ENCODE results near the gene SLN. TPM values are rescaled to one million over a fixed set of nuclear protein-coding genes. Genes with fewer than 3 reads are reported as not detected.

Gene SLN
- total RNA-seq, 4 donors from 2014 or later: 586 to 5,775 (median 2,747) TPM

DNA sequence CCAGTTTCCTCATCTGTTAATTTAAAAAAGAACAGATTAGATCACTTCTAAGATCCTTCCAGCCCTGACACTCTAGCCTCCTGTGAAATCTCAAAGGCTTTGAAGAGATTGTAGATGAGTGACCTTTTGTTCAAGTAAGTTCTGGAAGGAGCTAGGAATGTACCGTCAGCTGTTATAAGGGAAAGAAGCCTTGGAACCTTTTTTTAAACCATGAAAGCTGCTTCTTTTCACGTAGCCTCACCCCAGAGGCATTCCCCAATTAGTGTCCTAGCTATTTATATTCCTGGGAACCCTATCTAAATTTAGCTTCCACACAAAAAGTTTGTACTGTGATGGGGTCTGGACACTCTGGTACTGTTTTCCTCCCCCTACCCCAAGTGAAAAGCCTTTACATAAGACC, 35.8 kb upstream of the SLN start:
- H3K4me3 ChIP-seq: no peak overlapping the region
- H3K27me3 ChIP-seq: no peaks in the 10 kb centered on the region
- peak overlapping the region; percentile 73 to 88 (median 84) for H3K27ac ChIP-seq
- in situ Hi-C loops (cut with MboI; ENCODE audit: low sequenced_read_pairs in 4 of 4) (no loop called here), intact Hi-C loops (cut with DNase I; ENCODE audit: low total_unique reads) (no loop called here)
- DNase-seq (no peak), ATAC-seq (peak; percentile 74 to 81)
- peaks cover 35 to 39% of the 10 kb centered on the region in 2 donors for H3K4me1 ChIP-seq
- H3K36me3 ChIP-seq: no peaks in the 10 kb centered on the region
- no peak for TF ChIP-seq POLR2A (IDR thresholded peaks at IDR 0.05)
- TF ChIP-seq, protein P1, sequence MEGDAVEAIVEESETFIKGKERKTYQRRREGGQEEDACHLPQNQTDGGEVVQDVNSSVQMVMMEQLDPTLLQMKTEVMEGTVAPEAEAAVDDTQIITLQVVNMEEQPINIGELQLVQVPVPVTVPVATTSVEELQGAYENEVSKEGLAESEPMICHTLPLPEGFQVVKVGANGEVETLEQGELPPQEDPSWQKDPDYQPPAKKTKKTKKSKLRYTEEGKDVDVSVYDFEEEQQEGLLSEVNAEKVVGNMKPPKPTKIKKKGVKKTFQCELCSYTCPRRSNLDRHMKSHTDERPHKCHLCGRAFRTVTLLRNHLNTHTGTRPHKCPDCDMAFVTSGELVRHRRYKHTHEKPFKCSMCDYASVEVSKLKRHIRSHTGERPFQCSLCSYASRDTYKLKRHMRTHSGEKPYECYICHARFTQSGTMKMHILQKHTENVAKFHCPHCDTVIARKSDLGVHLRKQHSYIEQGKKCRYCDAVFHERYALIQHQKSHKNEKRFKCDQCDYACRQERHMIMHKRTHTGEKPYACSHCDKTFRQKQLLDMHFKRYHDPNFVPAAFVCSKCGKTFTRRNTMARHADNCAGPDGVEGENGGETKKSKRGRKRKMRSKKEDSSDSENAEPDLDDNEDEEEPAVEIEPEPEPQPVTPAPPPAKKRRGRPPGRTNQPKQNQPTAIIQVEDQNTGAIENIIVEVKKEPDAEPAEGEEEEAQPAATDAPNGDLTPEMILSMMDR (IDR thresholded peaks at IDR 0.05 in 4 of 5, conservative IDR thresholded peaks at IDR 0.05 in 1 of 5): no peak
- no peaks in the 10 kb centered on the region for H3K9me3 ChIP-seq

DNA sequence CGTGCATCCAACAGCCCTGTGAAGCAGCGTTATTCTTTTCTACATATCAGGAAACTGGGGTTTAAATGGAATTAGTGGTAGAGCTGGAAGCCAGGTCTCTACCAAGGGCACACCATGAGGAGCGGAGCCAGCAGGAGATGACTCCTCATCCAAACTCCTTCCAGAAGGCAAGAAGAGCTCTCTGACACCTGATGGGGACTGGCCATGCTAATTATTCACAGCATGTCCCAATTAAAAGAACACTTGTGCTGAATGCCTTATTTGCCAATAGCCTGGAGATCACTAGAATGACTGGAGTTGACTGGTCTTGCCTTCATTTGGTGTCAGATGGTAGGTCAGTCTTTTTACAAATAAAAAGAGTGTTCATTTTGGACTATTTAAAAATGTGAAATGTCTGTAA, 32.9 kb upstream of the SLN start:
- Histone ChIP-seq H3K27me3 (no peaks in the 10 kb centered on the region), H3K4me3 (no peak overlapping the region), H3K9me3 (no peaks in the 10 kb centered on the region), H3K36me3 (no peaks in the 10 kb centered on the region), H3K27ac (peak overlapping the region; percentile 83 to 88 (median 86)), H3K4me1 (peaks cover 38 to 39% of the 10 kb centered on the region in 2 donors)
- intact Hi-C loops (cut with DNase I; ENCODE audit: low total_unique reads) (loop anchor here (5.0 kb wide), 1 partner anchor 37 kb away; no protein-coding TSS in a partner anchor), in situ Hi-C loops (cut with MboI; ENCODE audit: low sequenced_read_pairs in 4 of 4) (no loop called here)
- ATAC-seq: peak in 1 of 2 donors; percentile 37
- TF ChIP-seq, protein P1 (IDR thresholded peaks at IDR 0.05 in 4 of 5, conservative IDR thresholded peaks at IDR 0.05 in 1 of 5): no peak
- no peak for TF ChIP-seq POLR2A (IDR thresholded peaks at IDR 0.05)
- no peak for DNase-seq

DNA sequence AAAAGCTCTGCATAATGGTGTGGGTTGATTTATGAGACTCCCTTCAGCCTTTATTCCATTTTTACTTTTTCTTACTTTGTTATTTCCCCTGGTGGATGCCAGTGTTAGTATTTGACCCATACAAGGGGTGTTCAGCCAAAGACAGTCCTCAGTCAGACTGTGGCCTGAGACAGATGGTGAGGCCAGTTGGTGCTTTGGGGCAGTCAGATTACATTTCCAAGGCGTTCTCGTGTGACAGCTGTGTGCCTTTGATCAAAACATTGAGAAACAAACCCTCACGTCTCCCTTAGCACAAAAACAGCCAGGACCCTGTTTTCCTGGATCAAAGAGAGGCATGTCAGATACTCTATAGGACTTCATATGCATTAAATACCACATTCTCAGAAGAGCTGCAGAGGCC, 31.3 kb upstream of the SLN start:
- intact Hi-C loops (cut with DNase I; ENCODE audit: low total_unique reads): loop anchor here (2.0 to 5.0 kb wide), 2 partner anchors 22 to 36 kb away; no protein-coding TSS in a partner anchor
- DNase-seq (peak; percentile 75 to 77), ATAC-seq (peak; percentile 90 to 91)
- Histone ChIP-seq H3K4me1 (peaks cover 37 to 39% of the 10 kb centered on the region in 2 donors), H3K9me3 (no peaks in the 10 kb centered on the region), H3K36me3 (no peaks in the 10 kb centered on the region), H3K27ac (peak overlapping the region; percentile 83 to 88 (median 86)), H3K27me3 (no peaks in the 10 kb centered on the region), H3K4me3 (no peak overlapping the region)
- in situ Hi-C loops (cut with MboI; ENCODE audit: low sequenced_read_pairs in 4 of 4): no loop called here
- peak; percentile 12 to 21 for TF ChIP-seq POLR2A (IDR thresholded peaks at IDR 0.05)
- TF ChIP-seq, protein P1 (IDR thresholded peaks at IDR 0.05 in 4 of 5, conservative IDR thresholded peaks at IDR 0.05 in 1 of 5): peak in 1 of 5 experiments; percentile 12

DNA sequence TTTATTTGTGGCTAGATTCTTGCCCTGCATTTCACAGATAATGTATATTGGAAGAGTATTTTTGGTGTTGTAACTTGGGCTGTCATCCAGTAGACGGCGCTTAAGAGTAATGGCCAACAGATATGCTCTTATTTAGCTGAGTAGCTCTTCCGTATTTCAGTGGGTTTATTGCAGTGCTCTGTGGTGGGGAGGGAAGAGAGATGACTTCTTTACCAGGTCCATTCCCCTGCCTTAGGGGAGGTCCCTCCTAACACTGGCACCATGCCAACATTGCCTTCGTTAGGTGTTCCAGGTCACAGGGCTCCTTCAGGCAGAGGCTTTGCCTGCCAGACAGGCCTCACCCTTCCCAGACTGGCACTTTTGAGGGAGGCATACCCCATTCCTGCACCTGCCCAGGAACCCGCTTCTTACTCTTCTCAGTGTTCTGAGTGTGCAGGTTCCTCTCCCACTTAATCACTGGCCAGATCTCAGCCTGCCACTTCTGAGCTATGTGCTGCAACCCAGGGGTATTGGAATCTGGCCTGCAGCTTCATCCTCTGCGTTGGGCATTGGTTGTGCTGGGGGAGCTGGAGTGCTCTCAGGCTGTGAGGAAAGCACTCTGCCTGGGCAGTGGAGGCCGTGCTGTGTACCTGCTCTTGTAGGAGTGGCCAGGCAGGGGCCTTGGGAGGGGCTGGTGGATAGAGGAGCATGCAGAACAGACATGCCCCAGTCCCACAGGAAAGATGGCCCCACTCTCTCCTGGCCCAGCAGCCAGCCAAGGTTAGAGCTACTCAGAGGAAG, 29.4 kb upstream of the SLN start:
- ATAC-seq (no peak), DNase-seq (no peak)
- Histone ChIP-seq H3K36me3 (no peaks in the 10 kb centered on the region), H3K27me3 (no peaks in the 10 kb centered on the region), H3K4me3 (no peak overlapping the region), H3K9me3 (no peaks in the 10 kb centered on the region), H3K27ac (peak overlapping the region in 3 of 4 donors; percentile 1 to 88 (median 85)), H3K4me1 (peaks cover 25 to 27% of the 10 kb centered on the region in 2 donors)
- intact Hi-C loops (cut with DNase I; ENCODE audit: low total_unique reads) (loop anchor here (5.0 kb wide), 1 partner anchor 34 kb away; no protein-coding TSS in a partner anchor), in situ Hi-C loops (cut with MboI; ENCODE audit: low sequenced_read_pairs in 4 of 4) (no loop called here)
- no peak for TF ChIP-seq POLR2A (IDR thresholded peaks at IDR 0.05)
- TF ChIP-seq, protein P1 (IDR thresholded peaks at IDR 0.05 in 4 of 5, conservative IDR thresholded peaks at IDR 0.05 in 1 of 5): peak in 1 of 5 experiments; percentile 25

Data from gastrocnemius medialis (tissue), 4 donors.